Measurements from ENCODE around the gene MMD2. TPM values are rescaled to one million over a fixed set of nuclear protein-coding genes. Genes with fewer than 3 reads are reported as not detected.
A peak's percentile ranks its signal among the peaks of the same experiment; 100 is the strongest.
"Not testable (repeated sequence)": the region's sequence is repeated elsewhere in the genome, so short reads cannot be mapped to it uniquely, and the experiment has no call there.

The MMD2 gene, protein sequence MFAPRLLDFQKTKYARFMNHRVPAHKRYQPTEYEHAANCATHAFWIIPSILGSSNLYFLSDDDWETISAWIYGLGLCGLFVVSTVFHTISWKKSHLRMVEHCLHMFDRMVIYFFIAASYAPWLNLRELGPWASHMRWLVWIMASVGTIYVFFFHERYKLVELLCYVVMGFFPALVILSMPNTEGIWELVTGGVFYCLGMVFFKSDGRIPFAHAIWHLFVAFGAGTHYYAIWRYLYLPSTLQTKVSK
- polyA plus RNA-seq (2013, experiment 1 of 2; ENCODE audit: insufficient read length), result not detected
- 0.07 TPM for polyA plus RNA-seq (2013, experiment 2 of 2; ENCODE audit: insufficient read length)

DNA sequence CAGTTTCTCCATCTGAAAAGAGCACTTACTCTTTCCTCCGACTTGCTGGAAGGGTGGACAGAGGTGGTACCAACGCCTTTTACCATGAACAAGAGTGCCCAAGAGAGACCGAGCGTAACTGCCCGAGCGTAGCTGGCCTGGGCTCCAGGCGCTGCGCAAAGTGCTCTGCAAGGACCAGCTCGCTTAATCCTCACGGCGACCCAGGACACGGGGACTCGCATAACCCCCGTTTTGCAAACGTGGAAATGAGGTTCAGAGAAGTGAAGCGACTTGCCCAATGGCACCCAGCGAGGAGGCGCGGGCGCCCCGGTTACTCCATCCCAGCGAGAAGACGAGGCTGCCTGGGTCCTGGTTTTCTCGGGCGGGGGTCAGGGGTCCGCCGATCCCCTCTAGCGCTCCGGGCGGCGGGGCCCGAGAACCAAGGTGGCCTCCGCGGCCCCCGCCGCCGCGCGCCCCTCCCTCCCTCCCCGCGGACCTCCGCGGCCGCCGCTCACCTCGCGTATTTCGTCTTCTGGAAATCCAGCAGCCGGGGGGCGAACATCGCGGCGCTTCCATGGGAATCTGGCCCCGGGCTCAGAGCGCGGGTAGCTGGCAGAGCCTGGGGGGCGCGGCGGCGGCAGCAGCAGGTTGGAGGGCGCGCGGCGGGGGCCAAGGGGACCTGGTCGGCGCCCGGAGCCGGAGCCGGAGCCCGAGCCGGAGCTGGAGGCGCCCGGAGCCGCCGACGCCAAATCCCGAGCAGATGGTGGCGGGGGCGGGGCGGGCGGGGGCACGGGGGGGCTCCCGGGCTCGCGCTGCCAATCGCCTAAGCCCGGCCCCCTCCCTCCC, at the start of gene MMD2:
TSS of gene MMD2 (minus strand) at position 711 of the 825 bp plus-strand sequence. CDS start at position 541, 170 bp downstream.
- no peak for DNase-seq

DNA sequence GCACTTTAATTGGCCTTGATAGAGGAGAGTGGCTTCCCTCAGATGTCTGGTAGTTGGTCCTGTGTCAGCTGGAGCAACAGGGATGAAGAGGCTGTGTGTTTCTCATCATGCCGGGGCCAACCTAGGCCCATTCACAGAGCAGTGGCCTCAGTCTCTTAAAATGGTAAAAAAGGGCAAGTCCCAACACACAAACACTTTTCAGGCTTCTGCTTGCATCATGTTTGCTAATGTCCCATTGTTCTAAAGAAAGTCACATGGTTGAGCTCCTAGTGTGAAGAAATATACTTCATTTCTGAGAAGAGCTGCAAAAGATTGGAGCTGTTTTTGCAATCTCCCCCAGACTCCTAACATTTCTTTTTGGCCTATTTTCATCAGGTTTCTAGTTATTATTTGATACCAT, 46.1 kb upstream of the MMD2 start:
- DNase-seq, result no peak

DNA sequence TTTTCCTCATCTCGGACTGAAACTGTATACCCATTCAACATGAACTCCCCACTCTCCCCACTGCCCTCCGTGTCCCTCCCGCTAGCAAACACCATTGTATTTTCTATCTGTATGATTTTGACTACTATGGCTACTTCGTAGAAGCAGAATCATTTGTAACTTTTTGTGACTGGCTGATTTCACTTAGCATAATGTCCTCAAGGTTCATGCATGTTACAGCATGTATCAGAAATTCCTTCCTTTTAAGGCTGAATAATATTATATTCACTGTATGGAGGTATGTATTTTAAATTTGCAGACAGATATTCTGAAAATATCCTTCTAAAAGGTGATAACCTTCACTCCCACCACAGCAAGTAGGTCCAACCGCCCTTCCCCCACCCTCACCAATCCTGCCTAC, 42.9 kb upstream of the MMD2 start:
- no peak for DNase-seq

DNA sequence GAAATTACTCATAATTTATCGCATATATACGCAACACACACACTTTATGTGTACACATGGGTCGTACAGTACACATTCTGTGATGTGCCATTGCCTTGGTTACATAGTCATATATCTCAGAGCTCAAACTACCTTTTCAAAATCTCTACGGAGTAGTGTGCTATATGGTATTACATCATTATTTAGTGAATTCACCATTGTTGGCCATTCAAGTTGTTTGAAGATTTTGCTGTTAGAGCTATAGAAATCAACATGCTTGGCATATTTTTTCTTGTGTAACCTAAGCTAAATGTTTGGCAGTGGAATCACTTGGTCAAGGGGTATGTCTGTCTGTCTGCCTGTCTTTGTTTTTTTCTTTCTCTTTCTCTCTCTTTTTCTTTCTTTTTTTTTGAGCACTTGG, 42.0 kb upstream of the MMD2 start:
- no peak for DNase-seq

DNA sequence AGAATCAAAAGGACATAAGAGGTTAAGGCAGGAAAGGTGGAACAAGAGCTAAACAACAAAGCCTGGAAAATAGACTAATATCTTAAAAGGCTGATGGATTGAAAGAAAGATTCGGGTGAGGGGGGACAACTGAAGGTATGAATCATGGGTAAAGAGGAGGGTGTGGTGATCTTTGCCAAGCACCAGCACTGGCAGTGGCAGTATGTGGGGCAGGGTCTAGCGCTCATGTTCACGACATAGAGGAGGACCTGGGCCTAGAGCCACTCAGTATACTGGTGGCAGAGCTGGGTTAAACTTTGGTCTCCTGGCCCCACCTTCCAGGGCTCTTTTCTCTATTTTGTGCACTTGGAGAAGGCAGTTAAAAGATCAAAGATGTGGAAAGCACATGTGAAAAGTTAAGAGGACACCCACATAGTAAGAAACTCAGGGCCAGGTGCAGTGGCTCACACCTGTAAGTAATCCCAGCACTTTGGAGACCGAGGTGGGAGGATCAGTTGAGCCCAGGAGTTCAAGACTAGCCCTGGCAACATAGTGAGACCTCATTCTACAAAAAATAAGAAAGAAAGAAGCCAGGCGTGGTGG, 40.5 kb upstream of the MMD2 start:
- DNase-seq, result no peak

DNA sequence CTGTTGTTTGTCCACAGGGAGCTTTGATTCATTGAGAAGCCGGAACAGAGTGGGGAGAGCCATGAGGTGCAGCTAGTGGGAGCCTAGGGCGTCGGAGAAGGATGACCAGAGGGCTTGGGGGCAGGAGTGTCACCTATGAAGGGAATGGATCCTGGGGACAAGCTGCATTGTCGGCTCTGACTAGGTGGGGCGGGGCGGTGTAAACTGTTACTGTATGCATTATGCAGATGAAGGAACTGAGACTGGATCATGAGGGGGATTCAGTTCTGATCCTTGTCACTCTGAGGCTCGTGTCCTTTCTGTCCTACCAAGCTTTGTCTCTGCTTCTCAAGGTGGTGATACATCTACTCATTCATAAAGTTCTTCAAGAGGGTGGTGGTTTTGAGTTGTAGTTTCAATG, 39.9 kb upstream of the MMD2 start:
- DNase-seq, result no peak

DNA sequence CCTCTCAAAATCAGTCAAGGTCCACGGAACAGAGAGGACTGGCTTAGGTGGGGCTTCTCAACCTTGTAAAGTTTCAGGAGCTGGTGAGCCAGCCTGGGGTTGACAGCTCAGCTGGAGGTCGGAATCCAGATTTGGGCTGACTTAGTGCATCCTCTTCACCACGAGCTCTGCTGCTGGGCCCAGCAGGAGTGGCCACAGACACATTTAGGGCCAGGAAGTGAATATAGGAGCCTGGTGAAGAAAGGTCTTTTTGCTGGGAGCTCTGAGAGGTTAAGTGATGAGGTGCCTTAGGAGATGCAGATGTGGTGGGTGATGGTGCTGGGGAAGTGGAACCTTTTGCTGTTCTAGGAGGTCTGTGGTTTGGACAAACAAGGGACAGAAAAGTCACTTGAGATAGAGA, 39.3 kb upstream of the MMD2 start:
- DNase-seq, result no peak

DNA sequence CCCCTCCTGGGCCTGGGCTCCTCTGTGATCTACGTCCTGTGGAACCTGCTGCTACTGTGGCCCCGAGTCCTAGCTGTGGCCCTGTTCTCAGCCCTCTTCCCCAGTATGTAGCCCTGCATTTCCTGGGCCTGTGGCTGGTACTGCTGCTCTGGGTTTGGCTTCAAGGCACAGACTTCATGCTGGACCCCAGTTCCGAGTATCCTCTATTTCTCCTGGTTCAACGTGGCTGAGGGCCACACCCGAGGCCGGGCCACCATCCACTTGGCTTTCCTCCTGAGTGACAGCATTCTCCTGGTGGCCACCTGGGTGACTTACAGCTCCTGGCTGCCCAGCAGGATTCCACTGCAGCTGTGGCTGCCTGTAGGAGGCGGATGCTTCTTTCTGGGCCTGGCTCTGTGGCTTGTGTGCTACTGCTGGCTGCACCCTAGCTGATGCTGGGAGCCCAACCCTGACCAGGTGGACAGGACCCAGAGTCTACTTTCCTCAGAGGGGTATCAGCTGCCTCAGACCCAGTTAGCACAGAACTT, 37.8 kb upstream of the MMD2 start:
- no peak for DNase-seq

DNA sequence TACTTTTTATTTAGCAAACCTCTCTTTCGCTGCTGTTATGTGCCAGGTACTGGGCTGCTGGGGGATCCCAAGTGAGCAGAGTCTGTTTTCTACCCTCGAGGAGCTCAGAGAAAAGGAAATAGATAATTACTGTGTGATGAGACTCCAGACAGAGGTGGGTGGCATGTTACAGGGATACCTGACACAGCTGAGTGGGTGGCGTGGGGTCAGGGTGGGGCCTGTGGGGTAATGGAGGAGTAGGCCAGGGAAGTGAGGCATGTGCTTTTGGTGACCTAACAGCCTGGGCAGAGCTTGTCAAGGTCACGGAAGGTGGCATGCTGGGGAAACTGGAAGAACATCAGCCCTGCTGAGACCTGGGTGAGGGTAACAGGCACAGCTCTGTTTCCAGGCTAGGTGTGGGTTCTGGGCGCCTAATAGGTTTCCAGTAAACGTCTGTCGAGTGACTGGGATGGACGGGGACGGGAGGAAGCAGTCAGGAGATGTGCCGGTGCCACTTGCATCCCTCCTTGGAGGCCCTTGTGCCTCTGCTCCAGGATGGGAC, 36.5 kb upstream of the MMD2 start:
- no peak for DNase-seq

DNA sequence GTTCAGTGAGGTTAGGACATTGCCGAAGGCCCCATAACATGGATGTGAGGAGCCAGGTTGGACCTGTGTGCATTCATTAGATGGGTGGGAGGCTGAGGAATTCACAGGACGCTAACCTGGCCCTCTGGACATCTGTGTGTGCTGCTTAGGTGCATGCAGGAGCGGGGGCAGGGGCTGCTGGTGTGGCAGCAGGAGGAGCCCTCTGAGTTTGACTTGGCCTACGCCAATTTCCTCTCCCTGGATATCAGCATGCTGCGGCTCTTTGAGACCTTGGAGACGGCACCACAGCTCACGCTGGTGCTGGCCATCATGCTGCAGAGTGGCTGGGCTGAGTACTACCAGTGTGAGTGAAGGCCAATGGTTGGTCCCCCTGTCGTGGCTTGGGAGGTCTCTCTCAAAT, 34.5 kb upstream of the MMD2 start:
- DNase-seq, result no peak

DNA sequence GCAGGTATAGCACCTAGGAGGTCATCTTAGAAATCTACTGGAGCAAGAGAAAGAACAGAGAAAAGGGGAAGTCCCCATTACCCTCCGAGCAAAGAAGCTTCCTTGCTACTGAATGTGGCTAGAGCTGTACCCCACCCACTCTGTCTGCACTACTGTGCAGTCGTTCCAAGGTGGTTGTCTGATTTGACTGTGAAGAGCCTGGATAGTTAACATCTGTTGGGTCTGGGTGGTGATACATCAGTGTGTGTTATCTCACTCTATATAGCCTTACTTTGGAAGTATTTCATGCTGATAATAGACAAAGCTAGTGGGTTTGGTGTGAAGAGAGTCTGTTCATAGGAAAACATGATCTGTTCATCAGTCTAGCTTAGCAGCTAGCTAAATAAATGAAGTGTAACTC, 23.8 kb upstream of the MMD2 start:
- not testable (repeated sequence) for DNase-seq

DNA sequence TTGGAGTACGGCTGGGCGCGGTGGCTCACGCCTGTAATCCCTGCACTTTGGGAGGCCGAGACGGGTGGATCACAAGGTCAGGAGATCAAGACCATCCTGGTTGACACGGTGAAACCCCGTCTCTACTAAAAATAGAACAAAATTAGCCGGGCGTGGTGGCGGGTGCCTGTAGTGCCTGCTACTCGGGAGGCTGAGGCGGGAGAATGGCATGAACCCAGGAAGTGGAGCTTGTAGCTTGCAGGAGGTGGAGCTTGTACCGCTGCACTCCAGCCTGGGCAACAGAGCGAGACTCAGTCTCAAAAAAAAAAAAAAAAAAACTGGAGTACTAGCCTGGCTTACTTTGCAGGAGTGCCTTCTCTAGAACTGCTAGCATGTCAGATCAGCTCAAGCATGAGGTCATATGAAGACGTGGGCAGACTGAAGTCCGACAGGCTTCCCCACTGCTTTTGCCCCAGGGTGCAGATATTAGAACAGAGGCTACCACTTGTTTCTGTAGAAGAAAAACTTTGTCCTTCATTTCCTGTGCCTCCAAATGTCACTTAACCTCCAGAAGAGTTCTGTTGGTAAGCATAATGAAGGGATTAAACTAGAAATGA, 22.4 kb upstream of the MMD2 start:
- DNase-seq, result not testable (repeated sequence)

DNA sequence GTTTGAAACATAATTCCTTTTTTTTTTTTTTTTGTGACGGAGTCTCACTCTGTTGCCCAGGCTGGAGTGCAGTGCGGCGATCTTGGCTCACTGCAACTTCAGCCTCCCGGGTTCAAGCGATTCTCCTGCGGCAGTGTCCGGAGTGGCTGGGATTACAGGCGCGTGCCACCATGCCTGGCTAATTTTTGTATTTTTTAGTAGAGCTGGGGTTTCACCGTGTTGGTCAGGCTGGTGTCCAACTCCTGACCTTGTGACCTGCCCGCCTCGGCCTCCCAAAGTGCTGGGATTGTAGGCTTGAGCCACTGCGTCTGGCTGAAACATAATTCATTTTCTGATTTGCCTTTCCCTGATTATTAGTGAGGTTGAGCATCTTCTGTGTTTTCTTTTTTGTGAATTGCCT, 16.6 kb upstream of the MMD2 start:
- not testable (repeated sequence) for DNase-seq

DNA sequence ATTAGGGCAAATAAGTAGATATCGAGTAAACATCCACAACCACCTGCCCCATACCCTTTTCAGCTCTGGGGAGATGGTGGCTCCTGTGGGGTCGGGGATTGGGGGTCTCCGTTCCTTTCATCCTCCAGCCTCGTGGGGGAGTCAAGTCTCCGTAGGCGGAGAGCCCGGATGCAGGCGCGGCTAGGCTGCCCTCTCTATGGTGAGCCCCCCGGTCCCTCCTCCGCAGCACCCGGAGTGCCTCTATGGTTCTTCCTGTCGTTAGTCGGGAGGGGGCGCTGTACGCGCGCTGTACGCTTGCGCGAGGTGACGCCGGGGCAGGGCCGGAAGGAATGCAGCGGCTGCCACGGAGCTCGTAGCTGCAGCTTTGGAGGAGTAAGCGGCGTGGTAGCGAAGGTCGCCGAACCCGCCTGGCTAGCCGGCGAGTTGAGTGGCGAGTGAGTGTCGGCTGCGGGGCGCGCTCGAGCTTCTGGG, 14.8 kb upstream of the MMD2 start:
- peak; percentile 93 for DNase-seq

DNA sequence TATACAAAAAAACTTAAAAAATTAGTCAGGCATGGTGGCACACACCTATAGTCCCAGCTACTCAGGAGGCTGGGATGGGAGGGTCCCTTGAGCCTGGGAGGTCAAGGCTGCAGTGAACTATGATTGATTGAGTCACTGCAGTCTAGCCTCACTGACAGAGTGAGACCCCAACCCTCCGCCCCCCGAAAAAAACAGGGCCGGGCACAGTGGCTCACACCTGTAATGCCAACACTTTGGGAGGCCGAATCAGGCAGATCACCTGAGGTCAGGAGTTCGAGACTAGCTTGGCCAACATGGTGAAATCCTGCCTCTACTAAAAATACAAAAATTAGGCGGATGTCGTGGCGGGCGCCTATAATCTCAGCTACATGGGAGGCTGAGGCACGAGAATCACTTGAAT, 13.5 kb upstream of the MMD2 start:
- DNase-seq, result not testable (repeated sequence)

DNA sequence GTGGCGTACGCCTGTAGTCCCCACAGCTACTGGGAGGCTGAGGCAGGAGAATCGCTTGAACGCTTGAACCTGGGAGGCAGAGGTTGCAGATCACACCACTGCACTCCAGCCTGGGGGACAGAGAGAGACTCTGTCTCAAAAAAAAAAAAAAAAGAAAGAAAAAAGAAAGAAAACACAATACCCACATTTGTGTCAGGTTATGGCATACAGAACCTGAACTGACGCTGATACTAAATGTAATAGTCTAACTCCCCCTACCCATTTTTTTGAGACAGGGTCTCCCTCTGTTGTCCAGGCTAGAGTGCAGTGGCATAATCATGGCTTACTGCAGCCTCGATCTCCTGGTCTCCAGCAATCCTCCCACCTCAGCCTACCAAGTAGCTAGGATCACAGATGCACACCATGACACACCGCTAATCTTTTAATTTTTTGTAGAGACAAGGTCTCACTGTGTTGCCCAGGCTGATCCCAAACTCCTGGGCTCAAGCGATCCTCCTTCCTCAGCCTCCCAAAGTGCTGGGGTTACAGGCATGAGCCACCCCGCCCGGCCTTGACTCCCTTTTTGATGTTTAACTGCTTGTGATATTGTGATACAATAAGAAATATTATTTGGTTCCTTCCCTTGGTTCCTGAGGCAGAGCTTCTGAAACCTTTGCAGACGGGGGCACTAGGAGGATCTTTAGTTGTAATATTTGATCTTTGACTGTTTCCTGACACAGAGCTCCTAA, 6.5 kb upstream of the MMD2 start:
- no peak for DNase-seq

DNA sequence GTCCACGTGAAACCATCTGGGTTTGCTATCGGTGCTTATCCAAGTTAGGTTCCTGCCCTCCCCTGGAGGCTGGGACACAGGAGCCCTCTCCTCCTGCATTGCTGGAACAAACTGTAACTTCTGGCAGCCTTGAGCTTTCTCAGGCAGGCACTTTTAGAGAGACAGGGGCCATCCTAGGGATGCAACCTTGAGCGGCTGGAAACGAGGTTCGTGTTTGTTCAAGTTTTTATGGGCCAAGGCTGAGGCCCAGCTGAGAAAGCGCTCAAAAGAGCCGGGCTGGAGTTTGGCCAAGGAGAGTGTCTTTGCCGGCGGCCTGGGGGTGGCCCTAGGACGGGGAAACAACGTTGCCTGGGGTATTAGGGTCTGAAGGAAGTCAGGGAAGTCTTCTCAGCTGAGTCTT, 5.5 kb upstream of the MMD2 start:
- DNase-seq, result no peak

DNA sequence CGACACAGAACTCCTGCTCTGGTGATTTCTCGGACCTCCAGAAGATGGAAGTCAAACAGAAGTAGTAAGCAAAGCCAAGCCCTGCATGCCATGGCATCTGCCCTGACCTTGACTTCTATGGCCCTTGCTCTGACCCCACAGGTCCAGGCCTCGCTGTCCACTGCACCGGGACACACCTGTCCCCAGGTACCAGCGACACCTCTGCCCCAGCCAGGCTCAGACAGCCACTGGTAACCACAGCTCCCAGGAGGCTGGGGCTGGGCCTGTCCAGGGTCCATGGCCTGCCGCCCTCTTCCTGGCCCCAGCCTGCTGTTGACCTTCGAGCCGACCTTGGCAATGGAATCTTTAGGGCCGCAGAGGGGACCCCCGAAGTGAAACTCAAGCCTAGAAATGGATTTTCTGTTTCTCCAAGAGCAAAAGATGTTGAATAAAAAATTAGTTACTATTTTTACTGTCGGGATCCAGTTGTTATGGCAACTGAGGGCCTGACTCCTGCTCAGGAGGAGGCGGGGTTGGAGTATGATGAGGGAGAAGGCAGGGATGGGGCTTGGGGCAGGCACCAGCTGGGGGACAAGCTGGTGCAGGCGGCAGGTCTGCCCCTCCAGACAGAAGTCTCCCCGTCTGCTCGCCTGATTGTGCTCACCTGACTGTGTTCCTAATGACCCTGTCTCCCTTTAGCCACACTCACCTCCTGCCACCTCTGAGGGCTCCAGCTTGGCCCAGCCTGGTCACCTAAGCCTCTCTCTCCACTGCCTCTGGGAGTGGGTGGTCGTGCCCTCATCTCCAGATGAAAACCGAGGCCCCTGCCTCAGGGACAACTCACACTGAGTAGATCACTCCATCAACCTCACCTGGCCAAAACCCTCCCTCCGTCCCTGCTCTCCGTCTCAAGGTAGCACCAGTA, 4.1 kb upstream of the MMD2 start:
- no peak for DNase-seq

DNA sequence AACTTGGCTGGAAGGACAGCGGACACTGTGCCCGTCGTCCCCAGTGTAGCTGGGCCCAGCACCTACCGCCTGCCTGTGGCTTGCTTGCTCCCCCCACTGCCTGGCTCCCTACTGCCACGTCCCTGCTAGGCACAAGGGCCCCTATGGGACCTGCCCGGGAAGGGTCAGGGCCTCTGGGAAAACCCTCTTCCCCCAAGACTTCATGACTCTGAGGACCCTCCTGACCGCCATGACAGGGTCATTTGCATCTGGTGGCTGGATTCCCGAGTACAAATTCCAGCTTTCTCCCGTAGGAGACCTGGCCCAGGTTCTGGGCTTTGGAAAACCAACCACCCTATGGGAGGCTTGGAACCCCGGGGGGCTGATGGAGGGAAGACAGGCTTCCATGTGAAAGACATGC, 1.4 kb upstream of the MMD2 start:
- DNase-seq, result no peak

DNA sequence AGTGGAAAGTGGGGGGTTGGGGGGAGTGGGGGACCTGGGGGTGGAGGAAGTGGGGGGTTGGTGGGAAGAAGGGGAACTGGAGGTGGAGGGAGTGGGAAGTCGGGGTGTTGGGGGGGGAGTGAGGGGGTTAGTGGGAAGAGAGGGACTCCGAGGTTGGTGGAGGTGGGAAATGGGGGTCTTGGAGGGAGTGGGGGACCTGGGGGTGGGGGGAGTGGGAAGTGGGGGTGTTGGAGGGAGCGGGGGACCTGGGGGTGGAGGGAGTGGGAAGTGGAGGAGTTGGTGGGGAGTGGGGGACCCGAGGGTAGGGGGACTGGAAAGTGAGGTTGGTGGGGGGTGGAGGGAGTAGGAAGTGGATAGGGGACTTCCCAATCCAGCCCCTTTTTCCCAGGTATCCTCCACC, 906 bp upstream of the MMD2 start:
- no peak for DNase-seq

DNA sequence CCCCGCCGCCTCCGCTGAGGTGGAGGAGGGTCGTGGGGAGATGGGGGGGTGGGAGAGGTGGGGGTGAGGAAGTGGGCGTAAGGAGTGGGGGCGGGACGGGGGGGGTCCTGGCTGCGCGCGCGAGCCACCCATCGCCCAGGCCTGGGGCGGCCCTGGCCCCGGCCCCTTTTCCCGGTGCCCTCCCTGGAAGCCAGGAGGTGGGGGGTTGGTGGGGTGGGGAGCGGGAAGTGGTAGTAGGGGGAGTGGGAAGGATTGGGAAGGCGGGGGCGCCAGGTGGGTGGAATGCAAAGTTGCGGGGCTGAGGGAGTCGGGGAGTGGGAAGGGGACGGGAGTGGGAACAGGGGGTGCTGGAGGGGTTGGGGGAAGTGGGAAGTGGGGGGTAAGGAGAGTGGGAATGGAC, 319 bp upstream of the MMD2 start:
- no peak for DNase-seq
